ENCODE data around the gene SEPTIN3. TPM values are rescaled to one million over a fixed set of nuclear protein-coding genes. Genes with fewer than 3 reads are reported as not detected.

The SEPTIN3 gene
- total RNA-seq, 3 donors from 2014 or later, result 0.23 to 1.6 (median 0.41) TPM

- intact Hi-C loops (cut with DNase I, micrococcal nuclease), result no loop called here
- no peaks in the 10 kb centered on the region for H3K4me1 ChIP-seq (ENCODE audit: low read depth)
- no peak overlapping the region for H3K4me3 ChIP-seq
- DNase-seq (no peak), ATAC-seq (no peak)
- TF ChIP-seq CTCF (IDR thresholded peaks at IDR 0.05), result no peak
- H3K9me3 ChIP-seq, result no peaks in the 10 kb centered on the region
- H3K36me3 ChIP-seq (ENCODE audit: low read depth), result no peaks in the 10 kb centered on the region
Observed at GRCh38 chr22:41966225-41966606, 3.0 kb upstream of the SEPTIN3 start.

GRCh38 chr22:41966607-41967240 lies 2.5 kb upstream of the SEPTIN3 start:
- no peaks in the 10 kb centered on the region for H3K9me3 ChIP-seq
- intact Hi-C loops (cut with DNase I, micrococcal nuclease), result no loop called here

DNA sequence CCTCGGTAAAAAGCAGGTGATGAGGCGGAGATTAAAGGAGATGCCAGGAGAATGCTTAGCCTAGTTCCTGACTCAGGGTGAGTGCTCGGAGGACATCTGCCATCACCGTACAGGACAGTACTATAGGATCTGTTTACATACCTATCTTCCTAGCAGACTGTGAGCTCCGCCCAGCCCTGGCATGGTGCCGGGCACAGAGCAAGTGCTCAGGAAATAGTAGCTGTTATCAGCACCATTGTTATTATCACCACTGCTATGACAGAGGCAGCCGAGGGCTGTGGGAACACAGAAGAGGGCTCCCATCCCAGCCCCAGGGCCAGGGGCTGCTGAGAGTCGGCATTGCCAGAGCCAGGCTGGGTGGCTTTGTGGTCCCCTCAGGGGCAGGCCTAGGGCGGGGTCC lies 642 bp upstream of the SEPTIN3 start:
- peak; percentile 59 to 68 (median 63) for DNase-seq
- Histone ChIP-seq H3K9me3 (no peaks in the 10 kb centered on the region), H3K4me1 (ENCODE audit: low read depth) (no peaks in the 10 kb centered on the region), H3K36me3 (ENCODE audit: low read depth) (no peaks in the 10 kb centered on the region), H3K4me3 (no peak overlapping the region)
- TF ChIP-seq CTCF (IDR thresholded peaks at IDR 0.05), result no peak
- intact Hi-C loops (cut with DNase I, micrococcal nuclease), result no loop called here
- ATAC-seq, result peak; percentile 66

More at GRCh38 chr22:41966607-41967240, 2.5 kb upstream of the SEPTIN3 start:
- ATAC-seq, result peak; percentile 73
- Histone ChIP-seq H3K4me3 (no peak overlapping the region), H3K4me1 (ENCODE audit: low read depth) (no peaks in the 10 kb centered on the region), H3K36me3 (ENCODE audit: low read depth) (no peaks in the 10 kb centered on the region)
- no peak for TF ChIP-seq CTCF (IDR thresholded peaks at IDR 0.05)
- peak in 1 of 3 donors; percentile 72 for DNase-seq

DNA sequence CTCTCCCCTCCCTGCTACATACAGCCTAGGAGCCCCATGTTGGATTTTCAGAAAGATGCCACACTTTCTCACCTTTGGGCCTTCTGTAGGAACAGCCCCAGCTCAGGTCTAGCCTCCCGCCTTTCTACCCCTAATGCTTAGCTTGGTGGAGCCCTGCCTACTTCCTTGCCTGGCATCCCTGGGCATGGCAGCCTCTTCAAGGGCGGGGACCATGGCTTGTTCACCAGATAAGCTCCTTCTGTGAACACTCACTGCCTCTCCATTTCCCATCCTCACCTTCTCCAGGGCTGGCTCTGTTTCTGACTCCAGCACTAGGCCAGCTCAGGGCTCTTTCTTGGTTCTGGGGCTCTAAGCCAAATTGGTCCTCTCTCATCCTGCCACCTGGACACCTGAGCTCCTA lies 1.4 kb downstream of the SEPTIN3 start:
- no peaks in the 10 kb centered on the region for H3K4me1 ChIP-seq (ENCODE audit: low read depth)
- DNase-seq (no peak), ATAC-seq (no peak)
- H3K9me3 ChIP-seq, result no peaks in the 10 kb centered on the region
- TF ChIP-seq CTCF (IDR thresholded peaks at IDR 0.05), result no peak
- intact Hi-C loops (cut with DNase I, micrococcal nuclease), result no loop called here
- H3K36me3 ChIP-seq (ENCODE audit: low read depth), result no peaks in the 10 kb centered on the region
- H3K4me3 ChIP-seq, result no peak overlapping the region

DNA sequence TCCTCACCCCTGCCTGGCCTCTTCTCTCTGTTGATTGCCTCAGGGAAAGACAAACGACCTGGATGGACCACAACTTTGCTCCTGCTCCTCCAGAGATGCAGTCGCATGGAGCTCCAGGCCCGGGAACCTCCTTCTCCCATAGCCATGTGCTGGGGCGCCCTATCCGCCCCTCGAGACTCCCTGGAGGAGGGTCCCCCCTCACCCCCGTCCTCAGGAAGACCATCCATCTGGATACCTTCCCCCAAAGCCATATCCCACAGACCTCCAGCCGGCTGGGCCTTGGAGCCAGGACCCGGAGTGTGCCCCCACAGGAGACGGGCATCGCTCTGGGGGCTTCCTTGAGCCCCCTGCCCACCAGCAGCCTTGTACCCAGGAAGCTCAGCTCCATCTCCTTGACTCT lies 2.2 kb downstream of the SEPTIN3 start:
- intact Hi-C loops (cut with DNase I, micrococcal nuclease), result no loop called here
- no peak for ATAC-seq
- DNase-seq, result no peak
- Histone ChIP-seq H3K4me1 (ENCODE audit: low read depth) (peaks cover 5% of the 10 kb centered on the region), H3K4me3 (no peak overlapping the region), H3K36me3 (ENCODE audit: low read depth) (no peaks in the 10 kb centered on the region), H3K9me3 (no peaks in the 10 kb centered on the region)
- no peak for TF ChIP-seq CTCF (IDR thresholded peaks at IDR 0.05)

Measured in mucosa of descending colon (tissue), 3 donors.